K562 (cell line): ENCODE results near the gene COL15A1. TPM values are rescaled to one million over a fixed set of nuclear protein-coding genes. Genes with fewer than 3 reads are reported as not detected.
A peak's percentile ranks its signal among the peaks of the same experiment; 100 is the strongest.

Experiments
- BRD9 ChIP-seq: fragments of 450-650 bp; IDR thresholded peaks from 2 replicates; pipeline ENCODE4 v1.6.1; 2018; ENCODE audit warnings: low read depth; ENCODE audit not compliant: partially characterized antibody
- CBFA2T2 ChIP-seq: fragments of 450-650 bp; conservative IDR thresholded peaks from 2 replicates; pipeline ENCODE4 v1.6.1; 2017; ENCODE audit warnings: mild to moderate bottlenecking
- GTF2A2 ChIP-seq: IDR thresholded peaks from 2 replicates; pipeline ENCODE4 v1.6.1; 2016; ENCODE audit warnings: mild to moderate bottlenecking, missing genetic modification characterization, missing compliant biosample characterization
- HDAC6 ChIP-seq: IDR thresholded peaks from 2 replicates; pipeline ENCODE4 v1.6.1; 2012; ENCODE audit warnings: low read depth, mild to moderate bottlenecking, control low read depth, inconsistent platforms, low read length, moderate library complexity
- HDAC8 ChIP-seq: fragments of 450-650 bp; IDR thresholded peaks from 2 replicates; pipeline ENCODE4 v1.6.1; 2016; ENCODE audit warnings: mild to moderate bottlenecking, missing genetic modification characterization, moderate library complexity, missing compliant biosample characterization
- HNRNPK ChIP-seq: fragments of 200-400 bp; formaldehyde crosslinking; IDR thresholded peaks from one replicate; pipeline ENCODE4 v1.6.1; 2018; ENCODE audit warnings: mild to moderate bottlenecking, low read depth, low read length; ENCODE audit not compliant: poor library complexity, severe bottlenecking
- HSF4 ChIP-seq: fragments of 250-450 bp; sonication (Bioruptor Pico); IDR thresholded peaks from 2 replicates; pipeline ENCODE4 v2.1.2; 2022; ENCODE audit warnings: mild to moderate bottlenecking, moderate library complexity, borderline replicate concordance
- KLF1 ChIP-seq: fragments of 450-650 bp; IDR thresholded peaks from 2 replicates; pipeline ENCODE4 v1.6.1; 2016; ENCODE audit warnings: missing genetic modification characterization, missing compliant biosample characterization
- PTBP1 ChIP-seq: fragments of 200-400 bp; formaldehyde crosslinking; IDR thresholded peaks from 2 replicates; pipeline ENCODE4 v1.6.1; 2017; ENCODE audit warnings: low read depth, low read length
- TSC22D4 ChIP-seq: fragments of 450-650 bp; IDR thresholded peaks from 2 replicates; pipeline ENCODE4 v1.6.1; 2016; ENCODE audit warnings: missing genetic modification characterization, missing biosample characterization, control low read depth
- ZNF354B ChIP-seq: fragments of 250-450 bp; sonication (Bioruptor Pico); IDR thresholded peaks from 2 replicates; pipeline ENCODE4 v1.4.0; 2020
- polyA plus RNA-seq, 8 experiments: library from polyadenylated mRNA; depleted of rRNA in 4 of 8; stranded (reverse) in 5 of 8; unstranded in 3 of 8; fragments of >200 nt; fragmentation: Nextera tagmentation in 2 of 8; fragmentation: Illumina TruSeq in 1 of 8; extraction: Ambion mirVana in 2 of 8; extraction: Trizol in 1 of 8; gene quantifications; 2 replicates each; pipeline versions ENCODE4 v1.2.1 to v1.2.3, GENCODE V29; 2011 to 2014; ENCODE audit warnings: inconsistent platforms in 1 of 8, missing spikeins in 1 of 8
- total RNA-seq, 7 experiments: library from RNA; depleted of rRNA in 6 of 7; stranded (reverse); fragments of >200 nt in 6 of 7; fragmentation: Illumina TruSeq in 2 of 7; extraction: Trizol in 2 of 7; gene quantifications; 2 replicates each; pipeline versions ENCODE4 v1.2.1 to v1.2.3, GENCODE V29; 2011 to 2021; ENCODE audit warnings: low replicate concordance in 1 of 7
- TF ChIP-seq, protein P1 (sequence below): fragments of 150-350 bp; IDR thresholded peaks from 2 replicates; pipeline ENCODE4 v1.6.1; 2014; ENCODE audit warnings: low read depth, mild to moderate bottlenecking, low read length, borderline replicate concordance
- TF ChIP-seq, protein P2 (sequence below): fragments of 250-450 bp; sonication (Bioruptor Pico); IDR thresholded peaks from 2 replicates; pipeline ENCODE4 v1.4.0; 2020
- TF ChIP-seq, protein P3 (sequence below): fragments of 250-450 bp; sonication (Bioruptor Pico); IDR thresholded peaks from 2 replicates; pipeline ENCODE4 v1.8.0; 2021; ENCODE audit warnings: moderate library complexity, mild to moderate bottlenecking, inconsistent platforms

COL15A1 gene
- total and polyA plus RNA-seq, 9 of the 15 experiments (the other 6 are each of a cell fraction or from before 2014, with no cell fraction given): 0.46 to 5.1 (median 2.6) TPM

DNA sequence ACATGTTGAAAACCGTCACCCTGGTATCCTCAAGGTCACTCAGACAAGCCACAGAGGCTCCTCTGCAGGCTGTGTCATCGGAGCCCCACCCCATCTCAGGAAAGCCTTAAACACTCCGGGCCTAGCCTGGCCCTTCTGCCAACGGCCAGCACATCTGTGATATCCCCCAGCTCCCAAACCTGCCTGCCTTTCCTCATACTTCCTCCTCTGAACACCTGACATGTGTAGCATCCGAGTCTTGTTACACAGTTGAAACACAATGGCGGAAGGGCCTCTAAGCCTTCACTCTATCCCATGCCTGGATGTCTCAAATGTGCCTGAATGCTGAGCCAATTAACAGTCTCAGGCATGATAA, 128.3 kb downstream of the COL15A1 start (continued):
- TF ChIP-seq, protein P1, sequence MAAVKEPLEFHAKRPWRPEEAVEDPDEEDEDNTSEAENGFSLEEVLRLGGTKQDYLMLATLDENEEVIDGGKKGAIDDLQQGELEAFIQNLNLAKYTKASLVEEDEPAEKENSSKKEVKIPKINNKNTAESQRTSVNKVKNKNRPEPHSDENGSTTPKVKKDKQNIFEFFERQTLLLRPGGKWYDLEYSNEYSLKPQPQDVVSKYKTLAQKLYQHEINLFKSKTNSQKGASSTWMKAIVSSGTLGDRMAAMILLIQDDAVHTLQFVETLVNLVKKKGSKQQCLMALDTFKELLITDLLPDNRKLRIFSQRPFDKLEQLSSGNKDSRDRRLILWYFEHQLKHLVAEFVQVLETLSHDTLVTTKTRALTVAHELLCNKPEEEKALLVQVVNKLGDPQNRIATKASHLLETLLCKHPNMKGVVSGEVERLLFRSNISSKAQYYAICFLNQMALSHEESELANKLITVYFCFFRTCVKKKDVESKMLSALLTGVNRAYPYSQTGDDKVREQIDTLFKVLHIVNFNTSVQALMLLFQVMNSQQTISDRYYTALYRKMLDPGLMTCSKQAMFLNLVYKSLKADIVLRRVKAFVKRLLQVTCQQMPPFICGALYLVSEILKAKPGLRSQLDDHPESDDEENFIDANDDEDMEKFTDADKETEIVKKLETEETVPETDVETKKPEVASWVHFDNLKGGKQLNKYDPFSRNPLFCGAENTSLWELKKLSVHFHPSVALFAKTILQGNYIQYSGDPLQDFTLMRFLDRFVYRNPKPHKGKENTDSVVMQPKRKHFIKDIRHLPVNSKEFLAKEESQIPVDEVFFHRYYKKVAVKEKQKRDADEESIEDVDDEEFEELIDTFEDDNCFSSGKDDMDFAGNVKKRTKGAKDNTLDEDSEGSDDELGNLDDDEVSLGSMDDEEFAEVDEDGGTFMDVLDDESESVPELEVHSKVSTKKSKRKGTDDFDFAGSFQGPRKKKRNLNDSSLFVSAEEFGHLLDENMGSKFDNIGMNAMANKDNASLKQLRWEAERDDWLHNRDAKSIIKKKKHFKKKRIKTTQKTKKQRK: no peak
- TF ChIP-seq GTF2A2 (no peak), KLF1 (tag) (no peak), HSF4 (CRISPR knock-in tag) (no peak), HNRNPK (no peak), PTBP1 (no peak), HDAC8 (0 out of 2 replicates have a peak, but pooled peaks have one; percentile 68), ZNF354B (CRISPR knock-in tag) (no peak), TSC22D4 (tag) (no peak), BRD9 (no peak), HDAC6 (no peak), CBFA2T2 (no peak)
- TF ChIP-seq, protein P2, sequence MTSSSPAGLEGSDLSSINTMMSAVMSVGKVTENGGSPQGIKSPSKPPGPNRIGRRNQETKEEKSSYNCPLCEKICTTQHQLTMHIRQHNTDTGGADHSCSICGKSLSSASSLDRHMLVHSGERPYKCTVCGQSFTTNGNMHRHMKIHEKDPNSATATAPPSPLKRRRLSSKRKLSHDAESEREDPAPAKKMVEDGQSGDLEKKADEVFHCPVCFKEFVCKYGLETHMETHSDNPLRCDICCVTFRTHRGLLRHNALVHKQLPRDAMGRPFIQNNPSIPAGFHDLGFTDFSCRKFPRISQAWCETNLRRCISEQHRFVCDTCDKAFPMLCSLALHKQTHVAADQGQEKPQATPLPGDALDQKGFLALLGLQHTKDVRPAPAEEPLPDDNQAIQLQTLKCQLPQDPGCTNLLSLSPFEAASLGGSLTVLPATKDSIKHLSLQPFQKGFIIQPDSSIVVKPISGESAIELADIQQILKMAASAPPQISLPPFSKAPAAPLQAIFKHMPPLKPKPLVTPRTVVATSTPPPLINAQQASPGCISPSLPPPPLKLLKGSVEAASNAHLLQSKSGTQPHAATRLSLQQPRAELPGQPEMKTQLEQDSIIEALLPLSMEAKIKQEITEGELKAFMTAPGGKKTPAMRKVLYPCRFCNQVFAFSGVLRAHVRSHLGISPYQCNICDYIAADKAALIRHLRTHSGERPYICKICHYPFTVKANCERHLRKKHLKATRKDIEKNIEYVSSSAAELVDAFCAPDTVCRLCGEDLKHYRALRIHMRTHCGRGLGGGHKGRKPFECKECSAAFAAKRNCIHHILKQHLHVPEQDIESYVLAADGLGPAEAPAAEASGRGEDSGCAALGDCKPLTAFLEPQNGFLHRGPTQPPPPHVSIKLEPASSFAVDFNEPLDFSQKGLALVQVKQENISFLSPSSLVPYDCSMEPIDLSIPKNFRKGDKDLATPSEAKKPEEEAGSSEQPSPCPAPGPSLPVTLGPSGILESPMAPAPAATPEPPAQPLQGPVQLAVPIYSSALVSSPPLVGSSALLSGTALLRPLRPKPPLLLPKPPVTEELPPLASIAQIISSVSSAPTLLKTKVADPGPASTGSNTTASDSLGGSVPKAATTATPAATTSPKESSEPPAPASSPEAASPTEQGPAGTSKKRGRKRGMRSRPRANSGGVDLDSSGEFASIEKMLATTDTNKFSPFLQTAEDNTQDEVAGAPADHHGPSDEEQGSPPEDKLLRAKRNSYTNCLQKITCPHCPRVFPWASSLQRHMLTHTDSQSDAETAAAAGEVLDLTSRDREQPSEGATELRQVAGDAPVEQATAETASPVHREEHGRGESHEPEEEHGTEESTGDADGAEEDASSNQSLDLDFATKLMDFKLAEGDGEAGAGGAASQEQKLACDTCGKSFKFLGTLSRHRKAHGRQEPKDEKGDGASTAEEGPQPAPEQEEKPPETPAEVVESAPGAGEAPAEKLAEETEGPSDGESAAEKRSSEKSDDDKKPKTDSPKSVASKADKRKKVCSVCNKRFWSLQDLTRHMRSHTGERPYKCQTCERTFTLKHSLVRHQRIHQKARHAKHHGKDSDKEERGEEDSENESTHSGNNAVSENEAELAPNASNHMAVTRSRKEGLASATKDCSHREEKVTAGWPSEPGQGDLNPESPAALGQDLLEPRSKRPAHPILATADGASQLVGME (CRISPR knock-in tag): no peak
- TF ChIP-seq, protein P3, sequence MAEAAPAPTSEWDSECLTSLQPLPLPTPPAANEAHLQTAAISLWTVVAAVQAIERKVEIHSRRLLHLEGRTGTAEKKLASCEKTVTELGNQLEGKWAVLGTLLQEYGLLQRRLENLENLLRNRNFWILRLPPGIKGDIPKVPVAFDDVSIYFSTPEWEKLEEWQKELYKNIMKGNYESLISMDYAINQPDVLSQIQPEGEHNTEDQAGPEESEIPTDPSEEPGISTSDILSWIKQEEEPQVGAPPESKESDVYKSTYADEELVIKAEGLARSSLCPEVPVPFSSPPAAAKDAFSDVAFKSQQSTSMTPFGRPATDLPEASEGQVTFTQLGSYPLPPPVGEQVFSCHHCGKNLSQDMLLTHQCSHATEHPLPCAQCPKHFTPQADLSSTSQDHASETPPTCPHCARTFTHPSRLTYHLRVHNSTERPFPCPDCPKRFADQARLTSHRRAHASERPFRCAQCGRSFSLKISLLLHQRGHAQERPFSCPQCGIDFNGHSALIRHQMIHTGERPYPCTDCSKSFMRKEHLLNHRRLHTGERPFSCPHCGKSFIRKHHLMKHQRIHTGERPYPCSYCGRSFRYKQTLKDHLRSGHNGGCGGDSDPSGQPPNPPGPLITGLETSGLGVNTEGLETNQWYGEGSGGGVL (CRISPR knock-in tag): no peak
